HG03060 (cell line): Measurements from ENCODE around the gene PPP1R14D.
"Not testable (repeated sequence)": the region's sequence is repeated elsewhere in the genome, so short reads cannot be mapped to it uniquely, and the experiment has no call there.

Experiments used
- ATAC-seq: cut with Tn5 transposase; IDR thresholded peaks from one replicate; pipeline ENCODE4 v1.9.1; 2021; ENCODE audit warnings: low read depth, moderate number of reproducible peaks; ENCODE audit not compliant: unreplicated experiment

Gene PPP1R14D

GRCh38 chr15:40828447-40829036, at the start of gene PPP1R14D:
Gene PPP1R14D, minus strand, starts transcription at chr15:40828708. Its CDS starts 67 bp downstream, at chr15:40828641.
- no peak for ATAC-seq

GRCh38 chr15:40877694-40878093, 49.2 kb upstream of the PPP1R14D start:
- no peak for ATAC-seq

DNA sequence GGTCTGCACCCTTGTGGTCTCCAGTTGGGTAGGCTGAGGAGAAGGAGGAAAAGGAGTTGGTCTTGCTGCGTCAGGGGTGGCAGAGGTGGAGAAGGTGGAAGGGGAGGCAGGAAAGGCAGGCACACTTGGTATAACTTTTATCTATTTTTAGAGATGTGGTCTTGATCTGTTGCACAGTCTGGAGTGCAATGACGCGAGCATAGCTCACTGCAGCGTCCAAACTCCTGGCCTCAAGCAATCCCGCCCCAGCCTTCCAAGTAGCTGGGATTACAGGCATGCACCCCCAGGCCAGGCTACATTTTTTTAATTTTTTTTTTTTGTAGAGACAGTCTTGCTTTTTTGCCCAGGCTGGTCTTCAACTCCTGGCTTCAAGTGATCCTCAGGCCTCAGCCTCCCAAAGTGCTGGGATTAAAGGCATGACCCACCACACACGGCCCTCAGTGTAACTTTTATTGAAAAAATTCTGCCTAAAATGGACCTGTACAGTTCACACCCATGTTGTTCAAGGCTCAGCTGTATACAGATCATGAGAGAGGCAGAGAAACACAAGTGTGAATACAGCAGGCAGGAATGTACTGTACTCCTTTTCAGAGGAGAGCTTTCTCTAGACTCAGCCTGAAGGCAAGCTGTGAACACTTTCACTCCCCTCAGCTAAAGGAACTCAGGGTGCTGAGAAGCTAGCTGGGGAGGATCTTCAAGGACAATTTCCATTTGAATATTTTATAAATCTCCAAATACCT, 47.7 kb upstream of the PPP1R14D start:
- ATAC-seq = no peak

DNA sequence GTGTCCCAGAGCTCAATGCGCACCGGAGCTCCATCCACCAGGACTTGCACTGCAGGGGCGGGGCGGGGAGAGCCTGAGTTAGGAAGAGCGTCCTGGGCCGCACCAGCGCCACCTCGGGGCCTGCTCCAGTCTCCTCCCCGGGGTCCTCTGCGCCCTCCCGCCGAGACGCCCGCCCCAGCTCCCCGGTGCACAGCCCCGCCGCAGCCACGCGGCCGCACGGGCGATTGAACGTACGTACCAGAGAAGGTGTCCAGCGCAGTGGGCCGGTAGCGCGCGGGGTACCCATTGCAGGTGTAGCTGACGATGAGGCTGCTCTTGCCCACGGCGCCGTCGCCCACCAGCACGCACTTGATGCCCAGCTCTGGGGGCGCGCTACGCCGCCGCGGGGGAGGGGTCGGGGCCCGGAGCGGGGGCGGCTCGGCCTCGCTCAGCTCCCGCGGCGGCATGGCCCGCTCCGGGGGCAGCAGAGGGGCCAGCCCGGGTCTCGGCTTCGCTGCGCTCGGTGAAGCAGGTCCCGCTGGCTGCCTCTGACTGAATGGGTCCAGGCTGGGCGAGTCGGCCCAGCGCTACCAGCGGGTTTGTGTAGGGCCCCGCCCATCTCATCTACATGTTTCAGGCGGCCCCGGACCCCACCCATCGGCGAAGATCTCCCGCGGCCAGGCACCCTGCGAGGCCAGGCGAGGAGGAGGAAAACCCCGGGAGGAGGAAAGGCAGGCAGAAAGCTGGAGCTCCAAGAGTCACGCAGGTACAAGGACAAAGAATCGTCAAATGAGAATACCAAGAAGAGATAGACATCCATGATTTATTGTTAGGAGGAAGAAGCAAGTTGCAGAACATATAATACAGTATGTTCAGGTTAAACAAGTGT, 45.4 kb upstream of the PPP1R14D start, which contains the start of gene RHOV:
TSS of gene RHOV (minus strand) at position 541 of the 868 bp plus-strand sequence. CDS start at position 446, 95 bp downstream.
- ATAC-seq = no peak

DNA sequence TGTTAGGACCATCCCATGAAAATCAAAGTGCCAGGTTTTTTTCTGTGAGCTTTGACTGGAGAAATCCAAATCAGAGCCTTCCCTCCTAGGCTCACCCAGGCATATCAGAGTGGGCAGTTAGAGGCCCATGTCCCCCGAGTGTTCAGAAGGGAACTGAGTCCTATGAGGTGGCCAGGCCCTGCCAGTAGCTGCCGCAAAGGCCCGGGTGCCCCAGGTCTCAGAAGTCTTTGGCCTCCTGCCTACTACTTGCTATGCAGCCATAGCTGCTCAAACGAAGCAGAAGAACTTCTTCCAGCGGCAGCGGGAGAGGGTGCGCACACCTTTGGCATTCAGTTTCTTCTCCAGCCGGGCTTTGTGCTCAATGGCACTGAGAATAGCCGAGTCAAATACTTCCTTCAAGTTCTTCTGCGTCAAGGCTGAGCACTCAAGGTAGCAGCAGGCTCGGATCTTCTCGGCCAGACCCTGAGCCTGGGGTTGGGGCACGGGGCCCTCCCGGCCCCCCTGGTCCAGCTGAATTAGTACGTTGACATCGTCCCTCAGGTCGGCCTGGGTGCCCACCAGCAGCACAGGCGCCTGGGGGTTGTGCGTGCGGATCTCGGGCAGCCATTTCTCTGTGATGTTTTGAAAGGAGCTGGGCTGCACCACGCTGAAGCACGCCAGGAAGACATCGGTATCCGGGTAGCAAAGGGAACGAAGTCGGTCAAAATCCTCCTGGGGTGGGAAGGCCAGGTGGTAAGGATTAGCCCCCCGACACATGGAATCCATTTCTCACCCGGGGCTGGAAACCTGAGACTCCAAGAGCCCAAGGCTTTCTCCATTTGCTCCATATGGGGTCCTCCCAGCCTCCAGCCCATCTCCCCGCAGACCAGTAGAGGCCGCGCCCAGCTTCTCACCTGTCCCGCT, 44.5 kb upstream of the PPP1R14D start:
- ATAC-seq = no peak

GRCh38 chr15:40871749-40872617, 43.5 kb upstream of the PPP1R14D start:
- ATAC-seq = no peak

- ATAC-seq = no peak
Observed at GRCh38 chr15:40870716-40871115, 42.2 kb upstream of the PPP1R14D start.

- ATAC-seq = no peak
Observed at GRCh38 chr15:40869686-40870085, 41.2 kb upstream of the PPP1R14D start.

- no peak for ATAC-seq
Observed at GRCh38 chr15:40867199-40867598, 38.7 kb upstream of the PPP1R14D start.

- ATAC-seq = no peak
Observed at GRCh38 chr15:40863660-40864270, 35.3 kb upstream of the PPP1R14D start.

- ATAC-seq = not testable (repeated sequence)
Observed at GRCh38 chr15:40861147-40861546, 32.6 kb upstream of the PPP1R14D start.

GRCh38 chr15:40859206-40859851, 30.8 kb upstream of the PPP1R14D start:
- no peak for ATAC-seq

DNA sequence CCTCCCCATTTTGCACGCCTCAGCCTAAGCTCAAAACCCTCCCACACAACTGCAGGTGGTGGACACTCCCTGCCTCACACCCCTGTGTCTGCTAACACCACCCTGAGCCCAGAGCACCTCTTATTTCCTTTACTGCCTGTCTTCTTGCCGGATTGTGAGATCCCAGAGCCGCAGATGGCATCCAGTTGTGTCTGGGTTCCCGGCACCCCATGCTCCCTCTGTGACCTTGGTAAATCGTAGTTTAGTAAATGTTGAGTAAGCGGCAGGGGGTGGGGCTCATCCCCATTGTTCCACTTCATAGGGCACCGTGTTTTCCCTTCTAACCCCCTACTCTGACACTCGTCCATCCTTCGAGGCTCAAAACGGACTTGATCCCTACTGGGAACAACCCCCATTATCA, 30.2 kb upstream of the PPP1R14D start:
- no peak for ATAC-seq

- ATAC-seq = no peak
Observed at GRCh38 chr15:40857601-40858341, 29.3 kb upstream of the PPP1R14D start.

GRCh38 chr15:40856746-40857145, 28.2 kb upstream of the PPP1R14D start:
- no peak for ATAC-seq

- ATAC-seq = no peak
Observed at GRCh38 chr15:40855706-40856234, 27.3 kb upstream of the PPP1R14D start.

- no peak for ATAC-seq
Observed at GRCh38 chr15:40854161-40854560, 25.7 kb upstream of the PPP1R14D start.
